CD8-positive, alpha-beta memory T cell (primary cell): ENCODE data around the gene CRYGN. TPM values are rescaled to one million over a fixed set of nuclear protein-coding genes. Genes with fewer than 3 reads are reported as not detected.
A peak's percentile ranks its signal among the peaks of the same experiment; 100 is the strongest.

Experiments
- CTCF ChIA-PET: fragments of 350-600 bp; sonication (Branson Sonifier 250); formaldehyde crosslinking; loops from one replicate; lab custom pipeline; 2021; ENCODE audit warnings: antibody characterized with exemption; lab: Charles Lee
- POLR2A ChIA-PET: fragments of 350-600 bp; sonication (Branson Sonifier 250); formaldehyde crosslinking; loops from one replicate; lab custom pipeline; 2021; ENCODE audit warnings: antibody characterized with exemption; lab: Charles Lee
- DNase-seq, 5 donors: peaks; one replicate each; pipeline versions ENCODE4 v3.0.0 to v3.0.0-alpha.2; 2020 to 2022; ENCODE audit warnings: mixed read lengths in 1 of 5
- H3K27ac ChIP-seq: one replicate; pipeline ENCODE4 v1.7.0; 2013; ENCODE audit warnings: low read depth, mild to moderate bottlenecking, low read length, moderate library complexity
- H3K27me3 ChIP-seq: 2 replicates; pipeline ENCODE4 v1.7.0; 2013; ENCODE audit warnings: low read length, mild to moderate bottlenecking; ENCODE audit not compliant: insufficient read depth, poor library complexity, severe bottlenecking
- H3K36me3 ChIP-seq: 2 replicates; pipeline ENCODE4 v1.7.0; 2013; ENCODE audit warnings: mild to moderate bottlenecking, low read length, moderate library complexity; ENCODE audit not compliant: insufficient read depth
- H3K4me1 ChIP-seq: 2 replicates; pipeline ENCODE4 v1.7.0; 2013; ENCODE audit warnings: mild to moderate bottlenecking, low read length, moderate library complexity; ENCODE audit not compliant: insufficient read depth
- H3K4me3 ChIP-seq: 2 replicates; pipeline ENCODE4 v1.7.0; 2013; ENCODE audit warnings: mild to moderate bottlenecking, low read length
- H3K9me3 ChIP-seq: 2 replicates; pipeline ENCODE4 v1.7.0; 2013; ENCODE audit warnings: mild to moderate bottlenecking, low read length
- H3K27ac Mint-ChIP-seq, 8 donors: one replicate each; pipeline ENCODE4 v1.8.0; 2020 to 2021; ENCODE audit warnings: mixed read lengths in 8 of 8, mild to moderate bottlenecking in 6 of 8, inconsistent platforms in 3 of 8, moderate library complexity in 3 of 8
- H3K27me3 Mint-ChIP-seq, 2 donors: one replicate each; pipeline ENCODE4 v1.8.0; 2020 to 2021; ENCODE audit warnings: mixed read lengths in 2 of 2, mild to moderate bottlenecking in 1 of 2, moderate library complexity in 1 of 2
- H3K36me3 Mint-ChIP-seq, 3 donors: one replicate each; pipeline ENCODE4 v1.8.0; 2020 to 2021; ENCODE audit warnings: mixed read lengths in 3 of 3, inconsistent platforms in 1 of 3, mild to moderate bottlenecking in 1 of 3
- H3K4me1 Mint-ChIP-seq, 3 donors: one replicate each; pipeline ENCODE4 v1.8.0; 2020 to 2021; ENCODE audit warnings: mixed read lengths in 3 of 3, inconsistent platforms in 1 of 3, mild to moderate bottlenecking in 1 of 3
- H3K4me3 Mint-ChIP-seq, 7 donors: one replicate each; pipeline ENCODE4 v1.8.0; 2020 to 2021; ENCODE audit warnings: mixed read lengths in 7 of 7, mild to moderate bottlenecking in 6 of 7, moderate library complexity in 4 of 7, inconsistent platforms in 2 of 7
- H3K9me3 Mint-ChIP-seq, 5 donors: one replicate each; pipeline ENCODE4 v1.8.0; 2020 to 2022; ENCODE audit warnings: mixed read lengths in 5 of 5, mild to moderate bottlenecking in 3 of 5, moderate library complexity in 2 of 5, inconsistent platforms in 1 of 5
- polyA plus RNA-seq: library from polyadenylated mRNA; unstranded; fragments of 300-500 nt; fragmentation: Illumina TruSeq; gene quantifications from one replicate; pipeline ENCODE4 v1.2.3, GENCODE V29; 2021
- total RNA-seq, 2 experiments: library from RNA; stranded (reverse); gene quantifications; one replicate each; pipeline ENCODE4 v1.2.3, GENCODE V29; 2021

CRYGN gene
- total and polyA plus RNA-seq, 3 experiments from 2014 or later: 0.41 TPM; not detected in 2

DNA sequence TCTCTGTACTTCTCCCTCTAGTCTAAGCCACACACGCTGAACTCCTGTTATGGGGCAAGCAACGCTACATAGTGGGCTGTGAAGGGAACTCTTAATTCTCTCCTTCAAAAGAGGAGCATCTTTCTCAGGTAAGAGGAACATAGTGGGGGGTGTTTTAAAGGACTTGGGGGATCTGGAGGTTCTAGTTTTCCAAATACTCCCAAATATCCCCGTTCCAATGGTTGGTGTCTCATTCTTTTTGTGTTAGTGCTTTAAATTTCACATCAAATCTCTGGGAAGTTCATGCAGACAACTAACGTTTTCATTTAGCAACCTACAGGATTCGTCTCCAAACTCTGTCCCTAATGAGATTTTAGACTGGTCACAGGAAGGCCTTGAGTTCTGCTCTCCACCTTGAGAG lies 17.7 kb downstream of the CRYGN start:
- no peaks in the 10 kb centered on the region for H3K9me3 ChIP-seq
- no peak overlapping the region for H3K27ac ChIP-seq
- ChIA-PET CTCF (no interaction called here), POLR2A (no interaction called here)
- peaks cover 8% of the 10 kb centered on the region for H3K4me1 ChIP-seq
- Mint-ChIP-seq H3K4me3 (no peak overlapping the region), H3K27me3 (peaks cover 0 to 11% of the 10 kb centered on the region in 2 donors), H3K27ac (no peak overlapping the region), H3K36me3 (peaks cover 0 to 23% (median 1%) of the 10 kb centered on the region in 3 donors), H3K9me3 (peaks cover 4 to 15% (median 13%) of the 10 kb centered on the region in 5 donors), H3K4me1 (no peaks in the 10 kb centered on the region)
- H3K4me3 ChIP-seq: no peak overlapping the region
- no peaks in the 10 kb centered on the region for H3K36me3 ChIP-seq
- no peaks in the 10 kb centered on the region for H3K27me3 ChIP-seq
- no peak for DNase-seq

- Mint-ChIP-seq H3K36me3 (peaks cover 0 to 23% (median 1%) of the 10 kb centered on the region in 3 donors), H3K4me1 (peaks cover 0 to 4% (median 0%) of the 10 kb centered on the region in 3 donors), H3K4me3 (no peak overlapping the region), H3K27me3 (peaks cover 6 to 11% of the 10 kb centered on the region in 2 donors), H3K9me3 (peaks cover 4 to 15% (median 13%) of the 10 kb centered on the region in 5 donors), H3K27ac (no peak overlapping the region)
- H3K27ac ChIP-seq: no peak overlapping the region
- no peaks in the 10 kb centered on the region for H3K9me3 ChIP-seq
- H3K36me3 ChIP-seq: no peaks in the 10 kb centered on the region
- CTCF ChIA-PET: no interaction called here
- DNase-seq: no peak
- no peaks in the 10 kb centered on the region for H3K4me1 ChIP-seq
- no peaks in the 10 kb centered on the region for H3K27me3 ChIP-seq
- no peak overlapping the region for H3K4me3 ChIP-seq
- POLR2A ChIA-PET: no interaction called here
Observed at GRCh38 chr7:151420144-151420543, 19.8 kb downstream of the CRYGN start.

- Histone ChIP-seq H3K4me3 (no peak overlapping the region), H3K36me3 (no peaks in the 10 kb centered on the region), H3K4me1 (no peaks in the 10 kb centered on the region), H3K27ac (no peak overlapping the region), H3K27me3 (no peaks in the 10 kb centered on the region), H3K9me3 (no peaks in the 10 kb centered on the region)
- Mint-ChIP-seq H3K27me3 (peaks cover 8 to 9% of the 10 kb centered on the region in 2 donors), H3K27ac (no peak overlapping the region), H3K9me3 (peaks cover 4 to 20% (median 15%) of the 10 kb centered on the region in 5 donors), H3K4me1 (peaks cover 13 to 18% (median 18%) of the 10 kb centered on the region in 3 donors), H3K4me3 (no peak overlapping the region), H3K36me3 (peaks cover 1 to 32% (median 2%) of the 10 kb centered on the region in 3 donors)
- POLR2A ChIA-PET: no interaction called here
- DNase-seq: no peak
- CTCF ChIA-PET: interaction anchor here (2.2 kb wide), 1 partner anchor 31 kb away, joined by 8 read pairs; no protein-coding TSS in a partner anchor
Observed at GRCh38 chr7:151416941-151417315, 23.0 kb downstream of the CRYGN start.

DNA sequence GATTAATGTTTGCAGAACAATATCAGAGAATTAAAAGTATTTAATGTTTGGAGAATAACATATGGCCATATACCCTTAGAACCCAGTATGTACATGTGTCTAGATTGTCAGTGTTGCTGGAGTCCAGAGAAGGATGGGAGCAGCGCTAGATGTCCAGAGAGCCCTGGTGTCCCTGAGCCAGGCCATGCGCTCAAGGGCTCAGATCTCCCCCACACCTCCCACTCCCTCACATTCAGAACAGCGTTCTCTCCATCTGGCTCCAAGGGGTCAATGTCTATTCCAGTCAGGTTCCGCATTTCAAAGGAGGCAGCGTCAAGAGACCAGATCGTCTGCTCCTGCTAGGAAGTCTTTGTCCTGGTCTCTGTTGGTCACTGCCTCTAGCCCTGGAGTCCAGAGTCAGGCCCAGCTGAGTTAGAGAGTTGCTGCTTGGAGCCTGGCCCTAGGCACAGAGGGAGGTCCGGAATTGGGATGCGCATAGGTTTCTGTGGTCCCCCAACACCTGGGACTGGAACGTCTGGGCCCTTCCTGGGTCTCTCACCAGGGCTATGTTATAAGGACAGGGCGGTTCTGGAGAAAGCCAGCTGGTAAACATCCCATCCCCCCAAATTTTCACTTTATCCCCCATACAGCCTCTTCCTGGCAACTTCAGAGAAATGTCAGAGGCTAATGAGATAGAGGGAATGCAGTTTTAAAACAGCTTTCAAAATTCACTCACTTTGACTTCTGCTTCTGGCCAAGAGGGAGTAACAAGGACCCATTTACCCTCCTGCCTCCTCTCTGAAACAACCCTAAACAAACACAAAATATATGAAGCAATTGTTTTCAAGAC lies 23.6 kb downstream of the CRYGN start:
- Mint-ChIP-seq H3K27me3 (peaks cover 6 to 15% of the 10 kb centered on the region in 2 donors), H3K4me1 (peaks cover 17 to 23% (median 19%) of the 10 kb centered on the region in 3 donors), H3K4me3 (no peak overlapping the region), H3K36me3 (peaks cover 1 to 29% (median 2%) of the 10 kb centered on the region in 3 donors), H3K27ac (peak overlapping the region in 2 of 8 donors; percentile 1 to 74), H3K9me3 (peaks cover 4 to 20% (median 13%) of the 10 kb centered on the region in 5 donors)
- H3K4me1 ChIP-seq: no peaks in the 10 kb centered on the region
- no peak for DNase-seq
- no peak overlapping the region for H3K4me3 ChIP-seq
- H3K27ac ChIP-seq: no peak overlapping the region
- POLR2A ChIA-PET: interaction anchor here (0.5 kb wide), 1 partner anchor 581 kb away, joined by 5 read pairs; no protein-coding TSS in a partner anchor
- CTCF ChIA-PET: interaction anchor here (2.2 kb wide), 1 partner anchor 32 kb away, joined by 8 read pairs; no protein-coding TSS in a partner anchor
- H3K27me3 ChIP-seq: no peaks in the 10 kb centered on the region
- H3K36me3 ChIP-seq: no peaks in the 10 kb centered on the region
- no peaks in the 10 kb centered on the region for H3K9me3 ChIP-seq

DNA sequence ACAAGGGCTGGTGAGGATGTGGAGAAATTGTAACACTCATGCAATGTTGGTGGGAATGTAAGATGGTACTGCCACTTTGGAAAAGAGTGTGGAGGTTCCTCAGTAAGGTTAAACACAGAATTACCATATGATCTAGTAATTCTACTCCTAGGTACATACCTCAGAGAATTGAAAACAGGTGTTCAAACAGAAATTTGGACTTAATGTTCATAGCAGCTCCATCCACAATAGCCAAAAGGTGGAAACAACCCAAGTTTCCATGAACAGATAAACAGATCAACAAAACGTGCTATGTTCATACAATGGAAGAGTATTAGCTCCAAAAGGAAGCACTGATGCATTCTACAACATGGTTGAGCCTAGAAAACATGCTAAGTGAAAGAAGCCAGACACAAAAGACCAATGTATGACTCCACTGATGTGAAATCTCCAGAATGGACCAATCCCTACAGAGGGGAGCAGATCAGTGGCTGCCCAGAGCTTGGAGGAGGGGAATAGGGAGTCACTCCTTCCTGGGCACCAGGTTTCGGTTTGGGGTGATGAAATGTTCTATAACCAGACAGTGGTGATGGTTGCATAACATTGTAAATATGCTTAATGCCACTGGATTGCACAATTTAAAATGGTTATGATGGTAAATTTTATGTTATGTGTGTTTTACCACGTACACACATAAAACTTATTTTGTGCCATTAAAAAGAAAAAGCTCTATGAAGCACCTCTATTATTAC lies 24.4 kb downstream of the CRYGN start:
- CTCF ChIA-PET: interaction anchor here (1.3 to 2.2 kb wide), 2 partner anchors 8 to 33 kb away, joined by 3 to 8 read pairs; no protein-coding TSS in a partner anchor
- peaks cover 4 to 20% (median 13%) of the 10 kb centered on the region in 5 donors for H3K9me3 Mint-ChIP-seq
- H3K4me1 ChIP-seq: no peaks in the 10 kb centered on the region
- POLR2A ChIA-PET: no interaction called here
- peak overlapping the region in 1 of 7 donors; percentile 27 for H3K4me3 Mint-ChIP-seq
- no peaks in the 10 kb centered on the region for H3K36me3 ChIP-seq
- H3K27me3 Mint-ChIP-seq: peaks cover 13 to 16% of the 10 kb centered on the region in 2 donors
- H3K27ac Mint-ChIP-seq: peak overlapping the region in 2 of 8 donors; percentile 1 to 22
- no peak overlapping the region for H3K4me3 ChIP-seq
- H3K4me1 Mint-ChIP-seq: peaks cover 23 to 31% (median 26%) of the 10 kb centered on the region in 3 donors
- DNase-seq: no peak
- H3K27ac ChIP-seq: no peak overlapping the region
- H3K27me3 ChIP-seq: peaks cover 6% of the 10 kb centered on the region
- H3K36me3 Mint-ChIP-seq: peaks cover 1 to 32% (median 2%) of the 10 kb centered on the region in 3 donors
- no peaks in the 10 kb centered on the region for H3K9me3 ChIP-seq

DNA sequence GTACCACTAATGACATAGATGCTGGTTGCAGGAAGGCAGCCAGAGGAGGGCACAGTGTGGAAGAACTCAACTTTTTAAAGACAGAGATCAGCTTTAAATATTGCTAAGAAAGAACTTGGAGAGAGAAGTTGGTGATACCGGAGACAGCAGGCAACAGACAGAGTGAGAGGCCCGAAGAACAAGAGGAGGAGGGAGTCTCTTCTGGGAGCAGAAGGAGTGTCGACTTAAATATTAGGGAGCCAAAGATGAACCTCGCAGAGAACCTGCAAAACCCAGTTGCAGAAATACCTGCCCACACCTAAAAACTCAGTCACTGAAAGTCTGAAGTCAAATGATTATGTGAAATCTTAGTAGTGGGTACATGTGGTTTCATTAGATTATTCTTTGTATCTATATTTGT lies 26.7 kb downstream of the CRYGN start:
- CTCF ChIA-PET: interaction anchor here (2.8 kb wide), 1 partner anchor 35 kb away, joined by 13 read pairs; no protein-coding TSS in a partner anchor
- no peaks in the 10 kb centered on the region for H3K9me3 ChIP-seq
- Mint-ChIP-seq H3K9me3 (peaks cover 3 to 10% (median 6%) of the 10 kb centered on the region in 5 donors), H3K4me1 (peaks cover 32 to 44% (median 34%) of the 10 kb centered on the region in 3 donors), H3K36me3 (peaks cover 0 to 23% (median 5%) of the 10 kb centered on the region in 3 donors), H3K4me3 (peak overlapping the region in 2 of 7 donors; percentile 3 to 14), H3K27me3 (peaks cover 16 to 22% of the 10 kb centered on the region in 2 donors), H3K27ac (peak overlapping the region in 4 of 8 donors; percentile 2 to 92 (median 9))
- POLR2A ChIA-PET: no interaction called here
- H3K27ac ChIP-seq: no peak overlapping the region
- DNase-seq: peak in 1 of 5 donors; percentile 3
- peaks cover 6% of the 10 kb centered on the region for H3K4me1 ChIP-seq
- H3K4me3 ChIP-seq: no peak overlapping the region
- peaks cover 6% of the 10 kb centered on the region for H3K27me3 ChIP-seq
- no peaks in the 10 kb centered on the region for H3K36me3 ChIP-seq

DNA sequence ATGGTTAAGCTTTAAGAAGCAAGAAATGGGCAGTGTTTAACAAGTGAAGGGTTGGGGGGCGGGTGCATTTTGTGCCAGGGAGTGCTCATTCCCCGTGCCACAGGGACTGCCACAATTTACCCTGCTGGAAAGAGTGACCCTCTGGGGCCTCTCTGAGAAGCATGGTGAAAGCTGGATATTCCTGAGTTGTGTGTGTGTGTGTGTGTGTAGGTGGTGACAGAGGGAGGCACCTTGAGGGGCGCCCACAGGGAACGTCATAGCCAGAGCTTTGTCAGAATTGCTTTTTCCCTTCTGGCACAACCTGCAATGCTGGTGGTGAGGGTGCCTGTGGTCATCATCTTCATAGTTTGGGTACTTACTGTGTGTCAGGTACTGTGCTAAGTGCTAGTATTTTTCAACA lies 27.6 kb downstream of the CRYGN start:
- peaks cover 14 to 22% of the 10 kb centered on the region in 2 donors for H3K27me3 Mint-ChIP-seq
- no peak overlapping the region for H3K27ac ChIP-seq
- H3K27me3 ChIP-seq: peaks cover 6% of the 10 kb centered on the region
- H3K4me3 Mint-ChIP-seq: peak overlapping the region in 4 of 7 donors; percentile 12 to 76 (median 50)
- H3K4me3 ChIP-seq: no peak overlapping the region
- H3K27ac Mint-ChIP-seq: peak overlapping the region in 6 of 8 donors; percentile 17 to 92 (median 82)
- CTCF ChIA-PET: interaction anchor here (1.3 to 2.8 kb wide), 2 partner anchors 31 to 36 kb away, joined by 3 to 13 read pairs; no protein-coding TSS in a partner anchor
- peaks cover 6% of the 10 kb centered on the region for H3K4me1 ChIP-seq
- POLR2A ChIA-PET: interaction anchor here (0.6 kb wide), 1 partner anchor 220 kb away, joined by 3 read pairs; no protein-coding TSS in a partner anchor
- peaks cover 0 to 7% (median 4%) of the 10 kb centered on the region in 5 donors for H3K9me3 Mint-ChIP-seq
- peaks cover 32 to 45% (median 35%) of the 10 kb centered on the region in 3 donors for H3K4me1 Mint-ChIP-seq
- H3K9me3 ChIP-seq: no peaks in the 10 kb centered on the region
- peaks cover 0 to 20% (median 5%) of the 10 kb centered on the region in 3 donors for H3K36me3 Mint-ChIP-seq
- peak in 1 of 5 donors; percentile 28 for DNase-seq
- H3K36me3 ChIP-seq: no peaks in the 10 kb centered on the region
